Activated CD4-positive, alpha-beta T cell treated with anti-CD3 and anti-CD28 coated beads, Interleukin-2, amount 50 U/mL, for 24 hours (primary cell): ENCODE results near the gene RGMA.
"Not testable (repeated sequence)": the region's sequence is repeated elsewhere in the genome, so short reads cannot be mapped to it uniquely, and the experiment has no call there.

ENCODE experiments used
- DNase-seq, 2 donors: peaks; one replicate each; pipeline ENCODE4 v3.0.0-alpha.2; 2020; ENCODE audit warnings: low read depth in 1 of 2, low spot score in 1 of 2

Gene RGMA

DNA sequence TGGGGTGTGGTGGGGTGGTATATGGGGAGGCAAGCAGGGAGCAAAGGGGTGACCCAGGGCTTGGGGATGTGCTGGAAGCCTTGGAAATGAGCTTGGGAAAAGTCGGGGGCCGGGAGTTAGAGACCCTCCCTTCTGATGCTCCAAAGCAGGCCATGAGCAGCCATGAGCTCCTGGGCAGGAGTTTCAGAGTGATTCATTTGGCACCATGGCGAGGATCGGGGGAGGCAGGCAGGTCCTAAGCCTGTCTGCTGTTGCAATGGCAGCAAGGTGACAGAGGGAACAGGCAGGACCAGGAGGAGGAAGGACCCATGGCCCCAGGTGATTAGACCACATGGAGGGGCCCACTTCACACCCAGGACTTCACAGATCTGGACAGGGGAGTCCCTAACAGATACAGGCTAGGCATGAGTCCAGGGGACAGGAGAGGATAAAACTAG lies 21.3 kb downstream of the RGMA start:
- DNase-seq, result no peak

DNA sequence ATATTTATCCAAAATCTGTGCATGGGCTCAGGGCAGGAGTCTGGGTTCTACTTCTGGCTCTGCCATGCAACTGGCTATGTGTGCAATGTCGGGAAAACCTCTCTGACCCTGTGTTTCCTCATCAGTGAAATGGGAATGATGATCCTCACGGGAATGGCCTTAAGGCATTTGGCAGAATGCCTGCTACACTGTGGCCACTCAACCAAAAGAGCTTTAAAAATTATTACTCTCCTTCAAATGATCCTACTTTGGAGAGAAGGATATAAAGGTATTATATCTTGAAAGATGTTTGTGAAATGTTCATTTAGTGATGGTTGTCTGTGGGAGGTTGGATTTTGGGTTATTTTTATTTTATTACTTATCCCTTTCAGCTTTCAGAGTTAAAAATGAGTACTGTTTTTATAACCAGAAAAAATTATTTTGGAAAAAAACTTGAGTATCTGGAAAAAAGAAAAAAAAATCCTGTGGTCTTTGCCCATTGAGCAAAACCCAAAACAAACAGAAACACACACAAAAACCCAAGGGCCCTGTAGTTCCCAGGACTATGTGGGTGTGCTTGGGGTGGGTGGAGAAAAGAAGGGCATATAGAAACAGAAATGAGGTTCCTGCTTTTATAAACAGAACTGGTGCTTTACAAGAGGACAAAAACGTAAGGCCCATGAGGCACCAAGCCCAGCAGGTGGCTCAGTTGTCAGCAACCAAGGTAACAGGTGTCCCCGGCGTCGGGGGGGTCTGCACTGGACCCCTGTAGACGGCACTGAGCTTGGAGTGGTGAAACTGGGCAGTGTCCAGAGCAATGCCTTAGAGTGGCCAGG lies 22.0 kb downstream of the RGMA start:
- DNase-seq, result no peak

- no peak for DNase-seq
These were observed 22.8 kb downstream of the RGMA start for GRCh38 chr15:93066224-93066681.

DNA sequence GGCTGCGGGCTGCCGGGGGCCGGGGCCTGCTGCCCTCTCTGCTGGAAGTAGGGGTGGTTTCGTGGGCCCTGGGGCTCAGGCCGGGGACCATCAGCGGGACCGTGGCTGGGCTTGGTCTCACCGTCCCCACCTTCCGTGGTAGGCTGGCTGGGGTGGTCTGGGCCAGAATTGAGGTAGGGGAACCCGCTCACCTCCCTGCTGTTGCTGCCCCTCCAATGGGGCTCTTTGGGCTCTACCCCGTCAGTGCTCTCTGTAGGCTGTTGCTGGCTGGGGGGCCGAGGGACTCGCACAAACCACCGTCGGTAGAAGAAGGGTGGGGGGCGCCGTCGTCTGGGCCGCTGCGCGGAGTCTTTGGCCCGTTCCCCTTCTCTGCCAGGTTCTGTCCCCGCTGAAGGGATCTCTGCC lies 23.4 kb downstream of the RGMA start:
- DNase-seq, result no peak

GRCh38 chr15:93063796-93064690 lies 25.0 kb downstream of the RGMA start:
- DNase-seq, result no peak

GRCh38 chr15:93063262-93063671 lies 25.7 kb downstream of the RGMA start:
- no peak for DNase-seq

GRCh38 chr15:93062628-93063261 lies 26.3 kb downstream of the RGMA start:
- not testable (repeated sequence) for DNase-seq

DNA sequence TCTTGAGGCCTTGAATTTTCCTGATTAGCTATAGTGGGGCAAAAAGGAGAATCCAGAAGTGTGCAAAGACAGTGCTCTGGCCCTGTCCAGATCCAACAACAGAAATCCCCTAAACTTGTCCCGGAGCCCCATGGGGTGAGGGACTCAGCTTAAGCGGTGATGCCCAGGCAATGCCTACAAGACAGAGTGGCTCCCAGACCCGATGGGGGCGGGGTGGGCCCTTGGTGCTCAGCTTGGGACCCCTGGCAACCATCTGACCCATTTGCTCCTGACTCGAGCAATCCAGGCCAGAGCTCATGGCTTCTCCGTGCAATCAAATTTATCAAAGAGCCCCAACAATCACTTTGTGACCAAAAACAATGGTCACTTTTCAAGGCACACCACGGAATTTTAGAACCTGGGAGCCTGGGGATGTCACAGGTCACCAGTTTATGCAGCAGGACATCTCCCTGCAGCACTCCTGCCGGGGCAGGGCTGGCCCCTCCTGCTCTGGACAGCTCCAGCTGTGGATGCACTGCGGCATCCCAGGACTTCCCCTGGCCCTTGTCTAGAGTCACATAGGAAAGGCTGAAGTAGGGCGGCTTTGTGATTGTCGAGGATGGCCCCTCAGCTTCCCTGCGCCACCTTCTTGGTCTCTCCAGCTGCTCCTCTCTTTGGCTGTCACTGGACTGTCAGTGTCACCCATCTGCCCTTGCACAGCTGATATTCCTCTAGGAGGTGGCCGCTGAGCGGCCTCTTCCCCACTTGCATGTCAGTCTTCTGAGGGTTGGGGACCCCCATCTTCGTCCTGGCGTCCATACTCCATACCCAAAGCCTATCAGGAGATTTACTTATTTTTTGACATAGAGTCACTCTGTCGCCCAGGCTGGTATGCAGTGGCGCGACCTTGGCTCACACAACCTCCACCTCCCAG lies 28.4 kb downstream of the RGMA start:
- no peak for DNase-seq

GRCh38 chr15:93059442-93059841 lies 29.6 kb downstream of the RGMA start:
- DNase-seq, result no peak

GRCh38 chr15:93058904-93059427 lies 30.0 kb downstream of the RGMA start:
- DNase-seq, result no peak

DNA sequence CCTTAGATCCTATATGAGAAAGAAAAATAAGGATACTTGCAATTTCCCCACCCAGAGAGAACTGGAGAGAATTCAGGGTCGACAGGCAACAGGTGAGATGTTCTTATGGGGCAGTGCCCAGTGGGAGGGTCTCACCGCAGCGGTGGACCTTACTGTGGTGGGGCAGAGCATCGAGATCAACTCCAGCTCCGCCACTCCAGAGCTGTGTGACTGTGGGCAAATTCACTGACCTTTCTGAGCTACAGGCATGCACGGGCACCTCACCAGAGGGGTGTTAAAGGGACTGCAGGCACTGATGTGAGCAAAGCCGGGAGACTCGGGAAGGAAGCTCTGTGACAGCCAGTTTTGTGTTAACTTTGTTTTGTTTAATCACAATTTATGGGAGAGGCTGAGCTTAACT lies 30.9 kb downstream of the RGMA start:
- DNase-seq, result no peak

DNA sequence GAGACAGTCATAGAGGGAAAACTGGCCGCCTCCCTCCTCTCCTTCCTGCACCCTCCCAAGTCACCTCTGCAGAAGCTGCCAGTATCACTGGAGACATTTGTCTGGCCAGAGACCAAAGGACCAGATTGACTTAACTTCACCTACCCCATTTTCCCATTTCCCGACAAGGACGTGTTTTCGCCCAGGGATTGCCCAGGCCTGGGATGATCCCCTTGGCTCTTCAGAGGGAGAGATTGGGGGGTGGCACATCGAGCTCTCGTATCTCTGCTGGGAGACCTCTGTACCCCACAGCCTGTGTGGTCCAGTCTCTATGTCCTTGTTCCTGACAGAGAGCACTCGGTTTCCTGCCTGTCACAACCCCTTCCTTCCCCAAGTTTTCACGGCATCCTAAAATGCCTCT lies 31.4 kb downstream of the RGMA start:
- DNase-seq, result no peak

DNA sequence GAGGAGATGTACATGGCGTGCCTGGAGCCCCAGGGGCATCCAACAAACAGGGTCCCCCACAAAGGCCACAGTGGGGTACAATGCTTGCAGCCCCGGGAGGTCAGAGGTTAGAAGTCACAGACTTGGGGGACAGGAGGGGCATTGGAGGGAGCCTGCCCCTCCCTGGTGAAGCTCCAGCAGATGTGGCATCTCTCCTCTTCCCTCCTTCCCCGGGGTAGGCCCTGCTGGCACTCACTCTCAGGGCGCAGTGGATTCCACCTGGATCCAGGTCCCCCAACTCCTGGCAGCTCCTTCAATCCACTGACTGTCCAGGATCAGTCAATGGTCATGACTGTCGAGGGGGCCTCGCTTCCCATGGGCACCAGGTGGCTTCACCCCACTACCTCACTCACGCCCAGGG lies 32.2 kb downstream of the RGMA start:
- DNase-seq, result no peak

DNA sequence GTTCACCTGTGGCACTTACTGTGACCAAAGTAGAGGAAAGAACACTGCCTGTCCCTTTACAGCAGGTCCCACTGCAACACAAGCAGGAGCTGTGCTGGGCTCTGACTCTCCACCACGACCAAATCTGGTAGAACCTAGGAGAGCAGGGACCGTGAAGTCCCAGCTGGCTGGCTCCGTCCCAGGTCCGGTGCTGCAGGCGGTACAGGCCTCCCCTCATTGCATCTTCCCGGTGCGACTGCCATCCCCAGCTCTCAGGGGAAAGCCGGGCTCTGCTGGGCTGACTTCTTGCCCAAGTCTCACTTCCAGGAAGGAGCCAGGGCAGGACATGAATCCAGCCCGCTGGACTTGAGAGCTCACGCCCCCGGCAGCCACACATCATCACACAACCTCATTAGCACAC lies 33.8 kb downstream of the RGMA start:
- DNase-seq, result no peak

GRCh38 chr15:93052090-93052879 lies 36.7 kb downstream of the RGMA start:
- no peak for DNase-seq

DNA sequence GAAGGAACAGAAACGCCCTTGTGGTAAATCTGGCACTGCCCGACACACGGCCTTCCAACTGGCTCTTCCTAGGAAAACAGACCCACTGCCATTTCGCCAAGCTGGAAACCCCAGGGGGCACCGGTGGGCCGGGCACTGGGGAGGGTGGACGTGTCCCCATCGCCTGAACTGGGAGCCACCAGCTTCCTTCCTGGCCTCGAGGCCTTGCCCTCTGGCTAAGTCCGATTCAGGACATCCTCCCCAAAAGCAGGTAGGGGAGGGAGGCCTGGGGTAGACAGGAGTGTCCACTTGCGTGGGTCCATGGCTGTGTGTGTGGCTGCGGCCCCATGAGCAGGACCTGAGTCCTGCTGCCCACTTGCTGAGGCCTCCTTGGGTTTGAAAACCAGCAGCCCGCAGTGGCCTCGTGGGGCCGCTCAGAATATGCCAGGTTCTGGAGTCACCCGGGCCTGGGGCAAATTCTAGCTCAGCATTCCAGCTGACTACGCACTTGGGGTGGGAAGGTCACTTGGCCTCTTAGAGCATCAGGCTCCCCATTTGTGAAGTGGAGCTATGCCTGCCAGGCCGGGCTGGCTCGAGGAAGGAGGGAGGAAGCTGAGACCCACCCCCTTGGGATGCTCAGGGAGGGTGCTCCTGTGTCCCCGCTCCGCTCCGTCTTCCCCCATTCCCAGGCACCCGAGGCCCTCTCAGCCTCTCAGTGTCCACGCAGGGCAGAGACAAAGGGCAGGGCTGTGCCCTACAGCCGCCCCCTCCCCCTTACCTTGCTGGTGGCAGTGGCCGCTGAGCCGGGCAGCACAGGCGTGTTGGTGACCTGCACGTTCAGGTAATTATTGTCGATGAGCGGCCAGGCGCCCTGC lies 37.5 kb downstream of the RGMA start:
- DNase-seq, result no peak

DNA sequence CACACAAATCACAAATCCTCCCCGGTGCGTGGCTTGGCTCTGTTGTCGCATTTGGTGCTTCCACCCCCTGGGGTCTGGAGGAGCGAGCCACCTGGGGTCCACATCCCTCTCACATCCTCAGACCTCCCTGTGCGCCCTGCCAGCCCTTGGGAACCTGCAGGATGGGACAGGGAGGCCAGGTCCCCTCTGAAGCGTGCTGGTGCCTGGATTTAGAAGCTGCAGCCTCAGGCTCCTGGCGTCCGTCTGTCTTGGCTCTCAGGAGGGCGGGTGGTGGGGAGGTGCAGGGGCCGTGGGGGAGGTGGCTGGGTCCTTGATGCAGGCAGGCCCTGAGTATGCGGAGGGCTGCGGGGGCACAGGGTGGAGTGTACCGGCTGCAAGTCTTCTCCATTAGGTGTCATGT lies 38.4 kb downstream of the RGMA start:
- DNase-seq, result no peak

GRCh38 chr15:93049914-93050578 lies 39.0 kb downstream of the RGMA start:
- DNase-seq, result no peak
